Measurements from ENCODE around the gene BMPR1A.
"Not testable (repeated sequence)": the region's sequence is repeated elsewhere in the genome, so short reads cannot be mapped to it uniquely, and the experiment has no call there.

Gene BMPR1A

GRCh38 chr10:86851328-86852207 lies 95.1 kb downstream of the BMPR1A start:
- no peak for DNase-seq

DNA sequence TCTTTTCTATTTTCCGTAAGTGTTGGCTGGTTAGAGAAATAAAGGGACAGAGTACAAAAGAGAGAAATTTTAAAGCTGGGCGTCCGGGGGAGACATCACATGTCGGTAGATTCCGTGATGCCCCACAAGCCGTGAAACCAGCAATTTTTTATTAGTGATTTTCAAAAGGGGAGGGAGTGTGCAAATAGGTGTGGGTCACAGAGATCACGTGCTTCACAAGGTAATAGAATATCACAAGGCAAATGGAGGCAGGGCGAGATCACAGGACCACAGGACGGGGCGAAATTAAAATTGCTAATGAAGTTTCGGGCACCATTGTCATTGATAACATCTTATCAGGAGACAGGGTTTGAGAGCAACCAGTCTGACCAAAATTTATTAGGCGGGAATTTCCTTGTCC lies 97.2 kb downstream of the BMPR1A start:
- not testable (repeated sequence) for DNase-seq

GRCh38 chr10:86855513-86855912 lies 99.1 kb downstream of the BMPR1A start:
- no peak for DNase-seq

GRCh38 chr10:86856156-86856555 lies 99.7 kb downstream of the BMPR1A start:
- no peak for DNase-seq

DNA sequence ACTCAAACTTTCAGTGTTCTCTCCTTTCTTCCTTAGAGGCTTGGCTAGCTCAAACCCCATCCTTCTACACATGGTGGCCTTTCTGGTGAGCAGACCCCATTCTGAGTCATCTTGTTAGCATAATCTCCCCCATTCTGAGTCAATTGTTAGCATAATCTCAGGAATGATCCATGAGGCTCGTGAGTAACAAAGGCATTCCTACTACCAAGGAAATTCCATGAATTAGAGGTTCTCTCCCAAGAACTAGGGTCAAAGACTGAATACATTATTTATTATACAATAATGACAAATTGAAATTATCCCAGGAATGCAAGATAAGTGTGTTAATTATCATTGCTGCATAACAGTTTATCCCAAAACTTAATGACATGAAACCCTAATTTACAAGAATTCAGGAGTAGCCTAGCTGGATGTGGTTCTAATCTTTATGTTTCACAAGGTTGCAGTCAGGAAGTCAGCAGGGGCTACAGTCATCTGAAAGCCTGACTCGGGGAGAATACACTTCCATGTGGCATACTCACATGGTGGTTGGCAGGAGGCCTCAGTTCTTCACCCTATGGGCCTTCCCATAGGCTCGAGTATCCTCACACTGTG lies 100.8 kb downstream of the BMPR1A start:
- DNase-seq: no peak

DNA sequence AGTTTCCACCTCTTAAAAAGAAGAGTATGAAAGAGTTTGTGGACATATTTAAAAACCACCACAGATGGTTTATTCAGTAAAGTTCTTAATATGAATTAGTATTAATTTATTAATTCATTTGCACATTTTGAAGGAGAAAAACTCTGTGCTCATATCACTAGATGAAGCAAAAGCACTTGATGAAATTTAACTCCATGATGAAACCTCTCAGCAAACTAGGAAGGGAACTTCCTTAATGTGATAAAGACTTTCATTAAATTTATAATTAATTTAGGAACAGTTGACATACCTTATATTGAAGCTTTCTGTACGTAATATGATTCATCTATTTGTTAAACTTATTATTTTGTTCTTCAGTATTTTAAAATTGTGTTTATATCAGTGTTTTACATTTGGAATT lies 101.6 kb downstream of the BMPR1A start:
- DNase-seq: no peak

DNA sequence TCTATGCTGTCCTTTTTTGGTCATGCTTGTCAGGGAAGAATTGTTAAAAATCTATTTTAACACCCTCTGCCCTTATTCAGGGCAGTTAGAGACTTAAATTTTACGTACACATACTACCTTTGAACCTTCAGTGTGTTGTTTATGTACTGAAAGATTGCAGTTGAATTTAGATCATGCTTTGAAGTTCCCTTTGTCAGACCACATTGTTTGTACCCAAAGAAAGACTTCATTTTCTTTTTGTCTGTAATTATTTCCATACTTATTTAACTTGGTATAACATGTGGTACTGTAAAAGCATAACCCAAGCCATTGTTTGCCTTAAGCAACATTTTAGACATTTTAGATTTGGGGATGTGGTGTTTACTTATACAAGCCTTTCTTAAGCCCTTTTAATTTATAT lies 104.9 kb downstream of the BMPR1A start:
- no peak for DNase-seq

GRCh38 chr10:86862373-86862772 lies 106.0 kb downstream of the BMPR1A start:
- DNase-seq: no peak

- DNase-seq: no peak
Observed at GRCh38 chr10:86862786-86863483, 106.5 kb downstream of the BMPR1A start.

DNA sequence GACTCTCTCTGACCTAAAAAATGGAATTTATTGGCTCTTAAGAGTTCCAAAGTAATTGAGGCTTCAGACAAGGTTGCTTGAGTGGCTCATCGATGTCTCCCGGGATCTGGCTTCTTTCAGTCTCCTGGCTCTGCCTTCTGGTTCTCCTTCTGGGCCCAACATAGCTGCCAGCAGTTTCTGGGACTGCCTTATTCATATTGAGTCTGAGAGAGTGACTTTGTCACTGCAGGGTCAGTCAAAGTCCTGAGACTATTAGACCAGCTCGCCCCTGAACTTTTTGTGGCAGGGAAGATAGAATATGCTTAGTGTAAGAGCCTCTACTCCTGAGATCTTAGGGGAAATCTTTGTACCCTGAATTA lies 107.0 kb downstream of the BMPR1A start:
- DNase-seq: no peak

DNA sequence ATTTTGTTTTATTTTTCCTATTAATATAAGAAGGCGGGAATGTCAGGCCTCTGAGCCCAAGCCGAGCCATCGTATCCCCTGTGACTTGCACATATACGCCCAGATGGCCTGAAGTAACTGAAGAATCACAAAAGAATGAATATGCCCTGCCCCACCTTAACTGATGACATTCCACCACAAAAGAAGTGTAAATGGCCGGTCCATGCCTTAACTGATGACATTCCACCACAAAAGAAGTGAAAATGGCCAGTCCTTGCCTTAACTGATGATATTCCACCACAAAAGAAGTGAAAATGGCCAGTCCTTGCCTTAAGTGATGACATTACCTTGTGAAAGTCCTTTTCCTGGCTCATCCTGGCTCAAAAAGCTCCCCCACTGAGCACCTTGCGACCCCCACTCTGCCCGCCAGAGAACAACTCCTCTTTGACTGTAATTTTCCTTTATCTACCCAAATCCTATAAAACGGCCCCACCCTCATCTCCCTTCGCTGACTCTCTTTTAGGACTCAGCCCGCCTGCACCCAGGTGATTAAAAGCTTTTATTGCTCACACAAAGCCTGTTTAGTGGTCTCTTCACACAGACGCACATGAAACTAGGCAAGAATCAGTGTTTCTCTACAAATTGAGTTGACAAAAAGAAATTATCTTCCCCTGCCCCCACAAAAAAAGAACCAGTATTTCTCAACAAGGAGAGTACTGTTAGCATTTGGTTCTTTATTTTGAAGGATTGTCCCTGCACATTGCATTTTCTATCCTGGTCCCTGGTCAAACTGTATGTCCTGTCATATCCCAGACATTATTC lies 108.8 kb downstream of the BMPR1A start:
- not testable (repeated sequence) for DNase-seq

GRCh38 chr10:86867149-86867548 lies 110.7 kb downstream of the BMPR1A start:
- no peak for DNase-seq

- DNase-seq: peak; percentile 85
Observed at GRCh38 chr10:86868353-86868752, 111.9 kb downstream of the BMPR1A start.

DNA sequence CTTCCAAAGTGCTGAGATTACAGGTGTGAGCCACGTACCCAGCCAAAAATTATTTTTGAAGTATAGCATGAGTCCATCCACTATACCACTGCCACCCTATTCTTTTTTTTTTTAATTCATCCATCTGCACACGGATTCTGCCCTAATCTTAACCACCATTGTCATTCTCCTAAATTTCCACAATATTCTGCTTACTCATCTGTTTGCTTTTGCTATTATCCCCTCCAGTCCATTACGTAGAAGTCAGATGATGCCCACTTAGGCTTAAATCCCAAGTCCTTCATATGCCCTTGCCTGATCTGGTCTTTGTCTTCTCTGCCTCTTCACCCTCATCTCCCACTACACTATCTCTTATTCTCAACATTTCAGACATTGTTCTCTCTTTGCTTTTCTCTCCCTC lies 114.3 kb downstream of the BMPR1A start:
- no peak for DNase-seq

- DNase-seq: no peak
Observed at GRCh38 chr10:86871563-86872183, 115.3 kb downstream of the BMPR1A start.

DNA sequence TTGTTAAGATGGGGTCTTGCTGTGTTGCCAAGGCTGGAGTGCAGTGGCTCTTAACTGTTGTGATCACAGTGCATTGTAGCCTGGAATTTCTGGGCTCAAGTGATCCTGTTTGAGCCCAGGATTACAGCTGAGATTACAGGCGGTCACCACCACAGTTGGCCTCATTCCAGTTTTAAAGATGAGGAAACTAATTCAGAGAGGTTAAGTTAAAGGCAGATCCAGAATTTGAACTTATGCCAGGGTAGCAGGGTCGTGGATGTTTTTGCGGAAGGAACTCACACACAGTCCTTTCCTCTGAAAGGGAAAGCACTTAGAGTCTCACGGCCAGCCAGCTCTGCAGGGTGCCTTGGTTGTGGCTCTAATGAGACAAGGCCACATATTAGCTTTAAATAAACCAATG lies 116.3 kb downstream of the BMPR1A start:
- DNase-seq: no peak

- no peak for DNase-seq
Observed at GRCh38 chr10:86876748-86877147, 120.3 kb downstream of the BMPR1A start.

GRCh38 chr10:86878983-86879713 lies 122.7 kb downstream of the BMPR1A start:
- no peak for DNase-seq

DNA sequence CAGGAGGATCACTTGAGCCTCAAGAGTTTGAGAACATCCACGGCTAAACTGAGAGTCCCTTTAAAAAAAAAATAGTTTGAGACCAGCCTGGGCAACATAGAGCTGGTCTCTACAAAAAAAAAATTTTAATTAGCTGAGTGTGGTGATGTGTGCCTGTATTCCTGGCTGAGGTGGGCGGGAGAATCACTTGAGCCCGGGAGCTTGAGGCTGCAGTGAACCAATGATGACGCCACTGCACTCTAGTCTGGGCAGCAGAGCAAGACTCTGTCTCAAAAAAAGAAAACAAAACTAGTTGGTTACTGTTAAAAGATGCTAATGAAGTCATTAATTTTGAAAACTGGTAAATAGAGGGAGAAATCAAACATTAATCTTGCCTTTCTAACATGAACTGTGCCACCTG lies 124.6 kb downstream of the BMPR1A start:
- no peak for DNase-seq

GRCh38 chr10:86888585-86889381 lies 132.4 kb downstream of the BMPR1A start:
- DNase-seq: no peak

- DNase-seq: no peak
Observed at GRCh38 chr10:86889997-86890396, 133.6 kb downstream of the BMPR1A start.

Data from left hindlimb (tissue), 1 donor.